Omental fat pad (tissue), 4 donors: ENCODE data around the gene TWSG1. TPM values are rescaled to one million over a fixed set of nuclear protein-coding genes. Genes with fewer than 3 reads are reported as not detected.
"Not testable (repeated sequence)": the region's sequence is repeated elsewhere in the genome, so short reads cannot be mapped to it uniquely, and the experiment has no call there.

Experiments
- ATAC-seq: fragments of 150-250 bp; one replicate; pipeline ENCODE4 v1.9.1; 2016; ENCODE audit warnings: mild to moderate bottlenecking, moderate library complexity; ENCODE audit not compliant: low FRiP score
- DNase-seq: peaks from one replicate; pipeline ENCODE4 v3.0.0-alpha.2; 2019; ENCODE audit warnings: low spot score
- CTCF ChIP-seq, 3 donors: fragments of 450-650 bp; IDR thresholded peaks; one replicate each; pipeline ENCODE4 v1.5.1; 2016 to 2017; ENCODE audit warnings: antibody characterized with exemption in 3 of 3, mild to moderate bottlenecking in 3 of 3, moderate library complexity in 2 of 3
- total RNA-seq, 4 donors: library from RNA; depleted of rRNA; stranded (reverse); fragments of >200 nt; gene quantifications; one replicate each; pipeline ENCODE4 v1.1.0, GENCODE V29; 2016

The TWSG1 gene
- total RNA-seq, 4 donors from 2014 or later = 21.0 to 30.4 (median 27.4) TPM

- no peak for ATAC-seq
- no peak for DNase-seq
- TF ChIP-seq CTCF (IDR thresholded peaks at IDR 0.05) = no peak
These were observed 95.1 kb downstream of the TWSG1 start for GRCh38 chr18:9429662-9429993.

GRCh38 chr18:9430315-9430714 is 95.7 kb downstream of the TWSG1 start:
- ATAC-seq, DNase-seq: not testable (repeated sequence)

- ATAC-seq = no peak
- DNase-seq = no peak
These were observed 96.7 kb downstream of the TWSG1 start for GRCh38 chr18:9431296-9431695.

GRCh38 chr18:9433122-9433521 is 98.5 kb downstream of the TWSG1 start:
- ATAC-seq, DNase-seq: not testable (repeated sequence)

More at GRCh38 chr18:9431296-9431695, 96.7 kb downstream of the TWSG1 start:
- no peak for TF ChIP-seq CTCF (IDR thresholded peaks at IDR 0.05)

GRCh38 chr18:9433671-9434121 is 99.1 kb downstream of the TWSG1 start:
- DNase-seq = no peak
- ATAC-seq = no peak
- TF ChIP-seq CTCF (IDR thresholded peaks at IDR 0.05) = no peak

- DNase-seq (no peak), ATAC-seq (no peak)
- no peak for TF ChIP-seq CTCF (IDR thresholded peaks at IDR 0.05)
These were observed 99.6 kb downstream of the TWSG1 start for GRCh38 chr18:9434122-9434701.

- TF ChIP-seq CTCF (IDR thresholded peaks at IDR 0.05) = no peak
- ATAC-seq (no peak), DNase-seq (no peak)
These were observed 100.5 kb downstream of the TWSG1 start for GRCh38 chr18:9435041-9435440.

GRCh38 chr18:9436206-9436929 is 101.8 kb downstream of the TWSG1 start:
- no peak for TF ChIP-seq CTCF (IDR thresholded peaks at IDR 0.05)
- ATAC-seq (no peak), DNase-seq (no peak)
